SHP77 (cell line): ENCODE results near the gene XPO5.
"Not testable (repeated sequence)": the region's sequence is repeated elsewhere in the genome, so short reads cannot be mapped to it uniquely, and the experiment has no call there.

ENCODE experiments used
- DNase-seq, 2 experiments: peaks; one replicate each; lab custom pipeline; 2025; lab: John Stamatoyannopoulos, UW

XPO5 gene

DNA sequence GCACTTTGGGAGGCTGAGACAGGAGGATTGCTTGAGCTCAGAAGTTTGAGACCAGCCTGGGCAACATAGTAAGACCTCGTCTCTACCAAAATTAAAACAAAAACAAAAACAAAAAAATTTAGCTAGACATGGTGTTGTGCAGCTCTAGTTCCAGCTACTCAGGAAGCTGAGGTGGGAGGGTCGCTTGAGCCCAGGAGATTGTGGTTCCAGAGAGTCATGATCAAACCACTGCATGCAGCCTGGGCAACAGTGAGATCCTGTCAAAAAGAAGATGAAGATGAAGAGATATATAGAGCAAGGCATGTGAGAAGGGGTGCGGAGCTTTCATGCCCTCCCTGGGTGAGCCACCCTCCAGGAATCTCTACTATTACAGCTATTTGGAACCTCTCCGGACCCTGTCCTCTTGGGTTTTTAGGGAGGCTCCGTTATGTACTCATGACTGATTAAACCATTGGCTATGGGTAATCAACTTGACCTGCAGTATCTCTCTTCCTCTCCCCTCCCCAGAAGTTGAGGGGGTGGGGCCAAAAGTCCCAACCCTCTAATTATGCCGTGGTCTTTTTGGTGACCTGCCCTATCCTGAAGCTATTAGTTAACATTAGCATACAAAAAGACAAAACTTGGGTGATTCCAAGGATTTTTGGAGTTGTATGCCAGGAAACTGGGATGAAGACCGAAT lies 9.2 kb upstream of the XPO5 start:
- no peak for DNase-seq

DNA sequence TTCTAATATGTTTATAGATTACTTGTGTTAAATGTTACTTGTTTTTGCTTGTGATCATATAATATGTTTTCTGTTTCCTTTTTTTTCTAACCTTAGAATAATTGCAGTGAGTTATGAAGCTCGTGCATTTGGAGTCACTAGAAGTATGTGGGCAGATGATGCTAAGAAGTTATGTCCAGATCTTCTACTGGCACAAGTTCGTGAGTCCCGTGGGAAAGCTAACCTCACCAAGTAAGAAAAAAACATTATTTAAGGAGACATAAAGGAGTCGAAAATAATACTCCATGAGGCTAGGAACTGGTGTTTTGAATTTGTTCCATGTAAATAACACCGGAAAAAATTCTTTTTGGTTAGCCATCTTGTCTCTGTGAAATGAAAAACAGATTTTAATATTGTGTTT lies 7.1 kb upstream of the XPO5 start:
- DNase-seq = no peak

DNA sequence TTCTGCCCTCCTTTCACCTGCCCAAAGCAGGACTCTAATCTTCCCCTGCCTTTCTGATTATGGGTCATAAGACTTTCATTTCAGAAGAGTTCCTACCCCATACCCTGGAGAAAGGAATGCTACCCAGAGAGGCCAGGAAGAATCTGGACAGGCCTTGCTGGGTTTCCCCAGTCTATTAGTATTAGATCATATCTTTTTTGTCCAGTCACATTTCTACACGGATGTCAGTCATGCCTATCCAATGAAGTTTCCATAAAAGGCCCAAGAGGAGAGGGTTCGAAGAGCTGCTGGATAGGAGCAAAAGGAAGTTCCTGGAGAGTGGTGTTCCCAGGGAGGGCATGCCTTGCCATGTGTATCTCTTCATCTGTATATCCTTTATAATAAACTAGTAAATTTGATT lies 3.3 kb upstream of the XPO5 start:
- no peak for DNase-seq

DNA sequence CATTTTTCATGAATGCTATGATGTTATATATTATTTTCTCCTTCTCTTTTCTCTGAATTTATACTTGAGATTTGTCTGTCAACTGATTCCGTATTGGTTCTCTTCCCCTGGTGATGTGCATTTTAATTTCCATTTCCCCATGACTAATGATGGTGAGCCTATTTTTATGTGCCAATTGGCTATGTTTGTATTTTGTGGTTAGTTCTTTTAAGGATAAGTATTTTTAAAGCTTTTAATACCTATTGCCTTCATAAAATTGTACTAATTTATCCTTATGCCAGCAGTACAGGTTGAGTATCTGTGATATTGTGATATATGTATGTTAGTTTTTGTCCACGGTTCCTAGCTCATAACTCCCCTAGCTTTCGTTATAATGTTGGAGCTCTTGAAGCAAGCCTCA lies 2.9 kb upstream of the XPO5 start:
- DNase-seq = no peak

DNA sequence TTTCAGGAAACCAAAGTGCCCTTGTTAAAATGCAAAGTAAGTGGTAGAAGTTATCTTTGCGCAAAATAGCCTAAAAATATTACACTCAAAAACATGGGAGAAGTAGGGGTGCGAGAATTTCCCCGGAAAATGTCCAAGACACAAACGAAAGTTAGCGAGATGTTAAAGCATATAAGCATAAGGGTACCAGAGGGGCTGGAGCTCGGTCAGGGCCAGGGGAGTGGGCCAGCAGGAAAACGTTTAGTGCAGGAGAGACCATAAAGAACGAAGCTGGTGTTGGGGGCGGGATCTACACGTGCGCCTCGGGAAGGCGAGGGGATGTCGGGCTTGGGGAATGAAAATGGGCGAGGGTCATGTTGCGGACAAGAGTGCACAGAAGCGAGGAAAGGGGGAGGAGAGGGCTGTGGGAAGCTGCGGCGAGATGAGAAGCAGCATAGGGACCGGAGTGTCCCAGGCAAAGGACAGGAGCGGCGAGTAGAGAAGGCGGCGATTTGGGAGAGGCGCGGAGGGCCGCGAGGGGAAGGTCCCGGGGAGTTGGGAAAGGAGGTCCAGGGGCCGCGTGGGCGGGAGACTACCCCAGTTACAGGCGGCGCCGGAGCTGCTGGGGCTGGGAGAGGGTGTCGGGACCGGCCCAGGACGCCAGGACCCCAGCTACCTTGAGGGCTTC lies 600 bp downstream of the XPO5 start:
- peak in 1 of 2 experiments; percentile 23 for DNase-seq

DNA sequence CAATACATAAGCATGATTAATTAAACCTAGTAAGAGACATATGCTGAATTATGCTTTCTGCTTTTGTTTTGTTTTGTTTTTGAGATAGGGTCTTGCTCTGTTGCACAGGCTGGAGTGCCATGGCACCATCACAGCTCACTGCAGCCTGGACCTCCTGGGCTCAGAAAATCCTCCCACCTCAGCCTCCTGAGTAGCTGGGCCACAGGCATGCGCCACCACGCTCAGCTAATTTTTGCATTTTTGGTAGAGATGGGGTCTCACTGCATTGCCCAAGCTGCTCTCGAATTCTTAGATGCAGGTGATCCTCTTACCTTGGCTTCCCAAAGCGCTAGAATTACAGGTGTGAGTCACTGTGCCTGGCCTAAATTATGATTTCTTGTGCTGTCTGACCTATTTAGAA lies 3.8 kb downstream of the XPO5 start:
- DNase-seq = no peak

DNA sequence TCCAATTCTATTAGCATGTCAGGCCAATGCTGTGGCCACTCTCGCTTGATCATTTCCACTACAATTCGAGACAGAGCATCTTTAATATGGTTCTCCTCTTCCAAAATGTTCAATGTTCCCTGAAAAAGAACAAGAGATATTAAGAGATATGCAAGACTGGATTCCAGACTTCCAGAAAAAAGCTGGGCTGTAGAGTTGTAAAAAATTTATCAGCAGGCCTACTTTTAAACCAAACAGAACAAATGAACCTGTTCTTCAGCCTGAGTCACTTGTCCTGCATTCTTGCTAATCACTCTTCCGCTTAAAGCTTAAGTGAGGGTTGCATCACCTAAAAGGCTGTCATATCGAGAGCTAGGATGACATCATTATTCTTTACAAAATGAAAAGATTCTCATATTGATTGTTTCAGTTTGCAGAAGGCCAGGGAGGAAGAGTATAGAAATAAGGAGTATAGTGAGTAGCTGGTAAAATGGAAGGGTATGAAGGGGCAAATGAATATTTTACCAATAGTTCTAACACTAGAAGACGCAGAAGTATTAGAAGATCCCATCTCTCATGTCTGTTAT lies 4.9 kb downstream of the XPO5 start:
- no peak for DNase-seq

DNA sequence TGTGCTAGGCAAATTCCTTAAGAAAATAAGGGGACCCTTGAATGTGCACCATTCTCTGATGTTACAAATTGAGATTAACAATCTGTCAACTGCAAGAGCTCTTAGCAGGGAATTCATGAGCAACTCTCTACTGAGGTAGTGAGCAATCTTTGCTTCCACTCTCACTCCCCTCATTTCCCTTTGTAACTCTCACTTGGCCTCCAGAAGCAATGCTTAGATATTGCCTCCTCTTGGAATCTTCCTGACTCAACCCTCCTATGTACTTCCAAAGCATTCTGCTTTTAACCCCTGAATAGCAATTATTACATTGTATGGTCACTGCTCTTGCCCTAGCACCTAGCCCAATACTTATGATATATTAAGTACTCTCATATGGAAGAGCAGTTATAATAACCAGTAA lies 16.5 kb downstream of the XPO5 start:
- DNase-seq = no peak

DNA sequence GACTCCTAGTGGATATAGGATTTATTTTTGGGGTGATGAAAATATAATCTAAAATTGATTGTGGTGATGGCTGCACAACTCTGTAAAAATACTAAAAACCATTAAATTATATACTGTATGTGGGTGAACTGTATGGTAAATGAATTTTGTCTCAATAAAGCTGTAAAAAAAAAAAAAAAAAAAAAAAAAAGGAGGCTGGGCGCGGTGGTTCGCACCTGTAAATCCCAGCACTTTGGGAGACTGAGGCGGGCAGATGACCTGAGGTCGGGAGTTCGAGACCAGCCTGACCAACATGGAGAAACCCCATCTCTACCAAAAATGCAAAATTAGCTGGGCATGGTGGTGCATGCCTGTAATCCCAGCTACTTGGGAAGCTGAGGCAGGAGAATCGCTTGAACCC lies 18.2 kb downstream of the XPO5 start:
- DNase-seq = not testable (repeated sequence)

DNA sequence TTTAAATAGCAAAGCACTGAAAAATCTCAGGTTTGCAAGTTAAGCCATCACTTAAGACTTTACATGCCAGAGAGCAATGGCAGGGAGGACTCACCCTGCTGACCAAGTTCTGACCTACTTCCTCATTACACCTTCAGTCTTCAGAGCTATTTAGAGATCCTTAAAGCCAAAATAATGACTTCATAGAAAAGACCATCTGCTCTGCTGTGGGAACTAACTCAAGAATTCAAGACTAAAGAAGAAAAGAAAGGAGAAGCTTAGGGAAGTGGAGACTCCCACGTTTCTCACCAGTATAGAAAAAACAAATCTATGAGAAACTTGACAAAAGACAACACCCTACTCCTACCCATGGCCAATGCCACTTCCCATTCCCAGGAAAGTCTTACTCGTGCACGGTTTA lies 28.6 kb downstream of the XPO5 start:
- DNase-seq = no peak

DNA sequence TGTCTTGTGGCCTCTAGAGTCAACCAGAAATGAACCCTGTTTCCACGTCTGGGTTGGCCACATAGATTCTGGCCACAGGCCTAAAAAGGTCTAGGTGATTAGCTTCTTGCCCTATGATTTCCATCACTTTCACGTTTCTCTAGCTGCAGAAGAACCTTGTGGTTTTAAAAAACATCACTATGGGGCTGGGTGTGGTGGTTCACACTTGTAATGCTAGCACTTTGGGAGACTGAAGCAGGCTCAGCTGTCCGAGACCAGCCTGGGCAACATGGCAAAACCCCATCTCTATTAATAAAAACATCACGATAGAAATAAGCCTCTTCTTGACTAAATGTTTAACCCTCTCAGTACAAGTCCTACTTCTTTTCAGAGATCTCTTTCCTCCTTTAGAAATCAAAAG lies 31.4 kb downstream of the XPO5 start:
- DNase-seq = no peak

DNA sequence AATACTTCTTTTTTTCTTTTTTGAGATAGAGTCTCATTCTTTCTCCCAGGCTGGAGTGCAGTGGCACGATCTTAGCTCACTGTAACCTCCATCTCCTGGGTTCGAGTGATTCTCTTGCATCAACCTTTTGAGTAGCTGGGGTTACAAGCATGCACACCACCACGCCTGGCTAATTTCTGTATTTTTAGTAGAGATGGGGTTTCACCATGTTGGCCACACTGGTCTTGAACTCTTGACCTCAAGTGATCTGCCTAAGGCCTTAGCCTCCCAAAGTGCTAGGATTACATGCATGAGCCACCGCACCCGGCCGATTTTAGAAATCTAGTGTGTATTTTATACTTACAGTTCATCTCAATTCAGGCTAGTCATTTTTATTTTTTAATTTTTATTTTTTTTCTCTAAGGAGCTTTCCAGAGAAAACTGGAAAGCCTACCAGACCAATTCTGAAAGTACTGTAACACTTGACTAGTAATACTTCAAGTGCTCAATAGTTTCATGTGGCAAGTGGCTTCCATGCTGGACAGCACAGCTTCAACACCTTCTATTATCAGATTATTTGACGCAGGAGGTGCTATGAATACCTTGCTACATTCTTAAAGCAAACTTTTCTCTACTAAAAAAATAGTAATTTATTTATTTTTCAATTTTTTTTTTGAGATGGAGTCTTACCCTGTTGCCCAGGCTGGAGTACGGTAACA lies 33.9 kb downstream of the XPO5 start:
- no peak for DNase-seq

DNA sequence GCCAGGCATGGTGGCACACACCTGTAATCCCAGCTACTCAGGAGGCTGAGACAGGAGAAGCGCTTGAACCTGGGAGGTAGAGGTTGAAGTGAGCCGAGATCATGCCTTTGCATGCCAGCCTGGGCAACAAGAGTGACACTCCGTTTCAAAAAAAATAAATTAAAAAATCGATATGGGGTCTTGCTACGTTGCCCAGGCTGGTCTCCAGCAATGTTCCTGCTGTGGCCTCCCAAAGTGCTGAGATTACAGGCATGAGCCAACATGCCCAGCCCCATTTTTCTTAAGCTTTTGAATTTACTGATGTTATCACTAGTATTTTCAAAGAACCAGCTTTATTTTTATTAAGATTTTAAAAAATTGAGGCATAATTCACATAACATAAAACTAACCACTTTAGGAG lies 35.3 kb downstream of the XPO5 start:
- no peak for DNase-seq

DNA sequence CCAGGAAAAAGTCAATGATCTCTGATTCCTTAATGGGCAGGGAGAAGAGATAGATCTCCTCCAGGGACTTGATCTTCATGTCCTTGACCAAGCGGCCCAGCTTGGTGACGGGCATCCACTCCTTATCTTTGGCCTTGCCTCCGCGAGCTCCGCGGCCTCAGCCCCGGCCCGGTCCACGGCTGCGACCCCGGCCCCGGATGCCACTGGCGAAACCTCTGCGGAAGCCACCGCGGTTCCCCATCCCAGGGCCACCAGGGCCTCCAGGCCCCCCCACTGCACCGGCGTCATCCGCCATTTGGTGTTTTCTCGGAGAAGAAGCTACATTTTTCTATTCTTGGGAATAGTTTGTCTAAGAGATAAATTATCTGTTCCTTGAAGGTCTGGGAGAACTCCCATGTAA lies 36.4 kb downstream of the XPO5 start:
- not testable (repeated sequence) for DNase-seq

DNA sequence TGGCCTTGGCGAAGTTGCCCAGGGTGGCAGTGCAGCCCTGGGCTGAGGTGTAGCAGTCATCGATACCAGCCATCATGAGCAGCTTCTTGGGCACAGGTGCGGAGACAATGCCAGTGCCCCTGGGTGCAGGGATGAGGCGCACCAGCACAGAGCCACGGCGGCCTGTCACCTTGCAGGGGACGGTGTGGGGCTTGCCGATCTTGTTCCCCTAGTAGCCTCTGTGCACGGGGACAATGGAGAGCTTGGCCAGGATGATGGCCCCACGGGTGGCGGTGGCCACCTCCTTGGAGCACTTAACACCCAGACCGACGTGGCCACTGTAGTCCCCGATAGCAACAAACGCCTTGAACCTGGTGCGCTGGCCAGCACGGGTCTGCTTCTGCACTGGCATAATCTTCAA lies 36.9 kb downstream of the XPO5 start:
- not testable (repeated sequence) for DNase-seq

DNA sequence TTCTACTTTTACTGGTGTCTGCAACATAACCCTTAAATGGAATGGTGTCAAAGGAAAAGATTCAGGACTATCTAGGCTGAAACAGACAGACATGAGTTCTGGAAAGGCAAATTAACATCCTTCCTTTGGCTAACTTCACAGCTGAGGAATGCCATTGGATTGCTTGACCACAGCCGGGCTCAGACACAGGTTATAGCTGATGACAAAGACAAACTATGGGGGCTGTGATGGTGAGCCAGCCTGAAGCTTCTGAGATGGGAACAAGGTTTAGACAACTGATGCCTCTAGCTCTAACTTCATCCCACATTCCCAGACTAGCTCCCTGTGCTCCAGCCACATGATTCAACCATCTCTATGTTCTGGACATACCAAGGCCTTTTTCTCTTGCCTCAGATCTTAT lies 43.6 kb downstream of the XPO5 start:
- DNase-seq = no peak

DNA sequence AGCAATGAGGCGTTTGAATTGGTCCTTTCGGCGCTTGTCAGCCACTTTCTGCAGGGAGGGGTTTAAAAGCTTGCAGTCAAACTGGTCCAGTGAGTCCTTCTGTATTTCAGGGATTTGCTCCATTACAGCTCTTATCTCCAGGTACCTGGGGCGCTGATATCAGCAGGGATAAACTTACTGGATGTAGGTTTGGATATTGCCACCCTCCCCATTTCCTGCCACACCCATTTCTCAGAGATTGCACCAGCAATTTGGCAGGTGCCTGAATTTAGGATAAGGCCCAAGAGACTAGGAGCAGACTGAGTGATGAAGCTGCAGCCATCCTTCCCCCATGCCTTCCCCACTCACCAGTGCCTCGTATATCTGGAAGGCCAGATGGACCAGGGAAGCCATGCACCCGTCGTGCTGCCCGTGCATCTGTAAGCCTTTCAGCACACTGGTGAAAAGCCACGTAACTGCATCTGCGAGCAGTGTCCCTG lies 51.3 kb downstream of the XPO5 start:
- no peak for DNase-seq

DNA sequence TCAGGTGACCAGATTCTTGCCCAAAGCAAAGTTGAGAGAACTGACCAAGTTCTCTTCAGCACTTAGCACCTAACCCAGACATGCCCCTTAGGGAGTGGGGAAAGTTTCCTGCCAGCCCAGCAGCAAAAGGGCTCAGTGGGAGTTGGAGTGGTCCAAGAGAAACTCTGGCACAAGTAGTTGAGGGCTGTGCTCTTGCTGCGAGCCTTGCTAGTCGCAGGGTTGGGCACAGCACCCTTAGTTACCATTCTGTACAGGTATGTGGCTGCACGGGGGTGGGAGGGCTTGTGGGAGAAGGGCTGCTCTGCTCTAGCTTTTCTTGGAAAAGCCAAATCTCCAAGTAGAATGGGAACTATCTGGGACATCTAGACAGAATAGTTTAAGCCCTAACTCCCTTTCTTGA lies 52.6 kb downstream of the XPO5 start:
- DNase-seq = no peak

DNA sequence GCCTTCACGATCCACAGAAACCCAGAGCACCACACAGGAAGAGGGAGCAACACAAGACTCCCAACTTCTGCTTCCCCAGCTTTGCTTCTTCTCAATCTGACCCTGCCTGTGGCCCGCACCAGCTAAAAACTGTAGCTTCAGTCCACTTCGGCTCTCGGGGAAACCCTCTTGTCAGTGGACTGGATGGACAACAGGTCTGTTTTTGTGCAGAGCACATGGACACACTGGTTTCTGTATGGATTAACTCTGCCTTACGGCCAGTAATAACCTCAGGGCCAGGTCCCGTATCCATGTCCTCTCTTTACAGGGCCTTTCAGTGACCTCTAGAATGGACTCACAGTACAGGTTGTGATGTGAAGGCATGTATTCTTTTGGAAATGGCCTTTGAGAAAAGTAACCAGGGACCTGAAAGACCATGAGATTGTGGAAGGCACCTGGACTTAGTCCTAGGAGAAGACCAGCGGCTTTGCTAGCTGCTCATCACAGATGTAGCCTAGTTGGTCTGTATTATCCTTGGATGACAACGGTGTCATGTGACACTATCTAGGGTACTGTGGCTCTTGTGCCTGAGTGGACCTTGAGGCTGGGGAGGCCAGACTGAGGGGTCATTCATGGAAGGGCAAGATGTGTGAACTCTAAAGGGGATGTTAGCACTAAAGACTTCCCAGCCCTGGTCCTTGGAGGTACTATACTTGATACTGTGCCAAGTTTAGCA lies 53.1 kb downstream of the XPO5 start:
- no peak for DNase-seq

DNA sequence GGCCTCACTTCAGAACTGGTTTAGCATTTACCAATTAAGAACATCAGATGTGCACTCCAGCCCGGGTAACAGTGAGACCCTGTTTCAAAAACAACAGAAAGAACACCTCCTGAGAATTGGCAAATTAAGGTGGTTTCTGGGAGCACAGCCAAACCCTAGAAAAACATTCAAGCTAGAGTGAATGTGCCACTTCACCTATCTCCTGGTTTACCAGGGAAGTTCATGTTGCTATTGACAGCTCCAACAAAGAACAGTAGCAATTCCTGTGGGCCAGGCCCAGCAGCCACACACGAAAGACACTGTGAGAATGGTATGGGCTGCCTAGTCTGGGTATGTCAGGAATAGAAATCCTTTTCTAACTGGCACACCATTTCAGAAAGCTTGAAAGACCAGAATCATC lies 54.0 kb downstream of the XPO5 start:
- DNase-seq = no peak

DNA sequence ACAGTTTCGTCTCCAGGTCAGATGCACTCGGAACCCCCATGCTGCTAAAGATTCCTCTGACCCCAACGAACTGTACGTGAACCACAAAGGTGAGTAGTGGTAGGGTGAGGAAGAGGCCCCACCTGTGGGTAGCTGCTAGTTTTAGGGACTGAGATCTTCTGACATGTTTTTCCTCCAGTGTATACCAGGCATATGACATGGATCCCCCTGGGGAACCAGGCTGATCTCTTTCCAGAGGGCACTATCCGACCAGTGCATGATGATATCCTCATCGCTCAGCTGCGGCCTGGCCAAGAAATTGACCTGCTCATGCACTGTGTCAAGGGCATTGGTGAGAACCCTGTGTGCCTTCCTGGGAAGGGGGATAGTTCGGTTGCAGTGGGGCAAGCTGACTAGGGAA lies 55.7 kb downstream of the XPO5 start:
- no peak for DNase-seq
